Measurements from ENCODE around the gene SARS2. TPM values are rescaled to one million over a fixed set of nuclear protein-coding genes. Genes with fewer than 3 reads are reported as not detected.

Gene SARS2
- total RNA-seq, 4 donors from 2014 or later: 18.2 to 134 (median 38.4) TPM

DNA sequence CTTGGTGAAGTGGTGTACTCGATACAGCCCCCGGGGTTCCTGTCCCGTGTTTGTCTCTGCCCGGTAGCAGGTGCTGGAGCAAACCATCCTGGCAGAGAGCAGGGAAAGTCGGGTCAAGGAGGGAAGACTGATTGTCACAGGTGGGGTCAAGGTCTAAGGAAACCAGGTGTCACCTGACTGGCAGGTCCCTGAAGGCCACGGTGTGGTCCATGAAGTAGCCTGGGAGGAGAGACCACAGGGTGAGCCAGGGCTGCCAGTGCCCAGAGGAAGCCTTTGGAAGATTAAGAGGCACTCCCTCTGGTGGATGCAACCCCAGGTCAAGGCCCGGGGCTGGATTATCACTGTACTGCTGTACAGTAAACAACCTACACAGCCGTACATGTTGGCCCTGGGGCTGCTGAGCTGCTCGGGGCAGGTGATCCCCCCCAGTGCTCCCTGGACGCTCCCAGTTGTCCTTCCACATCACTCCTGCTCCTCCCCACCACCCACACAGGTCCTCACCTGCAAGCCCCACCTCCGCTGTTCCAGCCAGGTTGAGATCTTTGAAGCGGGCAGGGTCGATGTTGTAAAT, 12.6 kb downstream of the SARS2 start:
- Histone ChIP-seq H3K4me3 (no peak overlapping the region), H3K27me3 (no peaks in the 10 kb centered on the region), H3K9me3 (no peaks in the 10 kb centered on the region), H3K27ac (no peak overlapping the region), H3K36me3 (peaks cover 0 to 15% (median 0%) of the 10 kb centered on the region in 3 donors), H3K4me1 (no peaks in the 10 kb centered on the region)
- TF ChIP-seq, protein P1, sequence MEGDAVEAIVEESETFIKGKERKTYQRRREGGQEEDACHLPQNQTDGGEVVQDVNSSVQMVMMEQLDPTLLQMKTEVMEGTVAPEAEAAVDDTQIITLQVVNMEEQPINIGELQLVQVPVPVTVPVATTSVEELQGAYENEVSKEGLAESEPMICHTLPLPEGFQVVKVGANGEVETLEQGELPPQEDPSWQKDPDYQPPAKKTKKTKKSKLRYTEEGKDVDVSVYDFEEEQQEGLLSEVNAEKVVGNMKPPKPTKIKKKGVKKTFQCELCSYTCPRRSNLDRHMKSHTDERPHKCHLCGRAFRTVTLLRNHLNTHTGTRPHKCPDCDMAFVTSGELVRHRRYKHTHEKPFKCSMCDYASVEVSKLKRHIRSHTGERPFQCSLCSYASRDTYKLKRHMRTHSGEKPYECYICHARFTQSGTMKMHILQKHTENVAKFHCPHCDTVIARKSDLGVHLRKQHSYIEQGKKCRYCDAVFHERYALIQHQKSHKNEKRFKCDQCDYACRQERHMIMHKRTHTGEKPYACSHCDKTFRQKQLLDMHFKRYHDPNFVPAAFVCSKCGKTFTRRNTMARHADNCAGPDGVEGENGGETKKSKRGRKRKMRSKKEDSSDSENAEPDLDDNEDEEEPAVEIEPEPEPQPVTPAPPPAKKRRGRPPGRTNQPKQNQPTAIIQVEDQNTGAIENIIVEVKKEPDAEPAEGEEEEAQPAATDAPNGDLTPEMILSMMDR (IDR thresholded peaks at IDR 0.05): peak in 3 of 6 experiments; percentile 28 to 42 (median 40)
- no peak for TF ChIP-seq POLR2A (IDR thresholded peaks at IDR 0.05)
- DNase-seq: peak in 2 of 3 donors; percentile 53 to 67

DNA sequence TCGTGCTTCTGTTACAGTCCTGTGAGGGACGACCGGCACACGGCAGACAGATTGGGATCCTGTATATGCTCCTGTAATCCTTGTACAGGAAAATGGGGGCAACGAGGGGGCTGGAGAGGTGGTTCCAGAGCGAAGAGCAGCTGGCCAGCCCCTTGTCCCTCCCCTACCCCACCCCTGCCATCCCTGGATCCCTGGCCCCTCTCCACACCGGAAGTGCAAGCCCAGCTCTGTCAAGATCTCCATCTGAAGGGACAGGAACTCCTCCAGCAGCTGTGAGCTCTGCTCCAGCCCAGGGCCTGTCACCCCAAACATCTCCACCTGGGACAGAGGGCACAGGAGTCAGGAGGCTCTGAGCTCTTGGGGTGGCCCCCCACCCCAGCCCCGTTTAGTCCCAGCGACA, 13.0 kb downstream of the SARS2 start:
- H3K27ac ChIP-seq: no peak overlapping the region
- TF ChIP-seq, protein P1 (IDR thresholded peaks at IDR 0.05): no peak
- no peak for TF ChIP-seq POLR2A (IDR thresholded peaks at IDR 0.05)
- DNase-seq: peak in 1 of 3 donors; percentile 40
- H3K4me1 ChIP-seq: no peaks in the 10 kb centered on the region
- H3K27me3 ChIP-seq: no peaks in the 10 kb centered on the region
- H3K9me3 ChIP-seq: no peaks in the 10 kb centered on the region
- H3K4me3 ChIP-seq: no peak overlapping the region
- peaks cover 0 to 15% (median 0%) of the 10 kb centered on the region in 3 donors for H3K36me3 ChIP-seq

DNA sequence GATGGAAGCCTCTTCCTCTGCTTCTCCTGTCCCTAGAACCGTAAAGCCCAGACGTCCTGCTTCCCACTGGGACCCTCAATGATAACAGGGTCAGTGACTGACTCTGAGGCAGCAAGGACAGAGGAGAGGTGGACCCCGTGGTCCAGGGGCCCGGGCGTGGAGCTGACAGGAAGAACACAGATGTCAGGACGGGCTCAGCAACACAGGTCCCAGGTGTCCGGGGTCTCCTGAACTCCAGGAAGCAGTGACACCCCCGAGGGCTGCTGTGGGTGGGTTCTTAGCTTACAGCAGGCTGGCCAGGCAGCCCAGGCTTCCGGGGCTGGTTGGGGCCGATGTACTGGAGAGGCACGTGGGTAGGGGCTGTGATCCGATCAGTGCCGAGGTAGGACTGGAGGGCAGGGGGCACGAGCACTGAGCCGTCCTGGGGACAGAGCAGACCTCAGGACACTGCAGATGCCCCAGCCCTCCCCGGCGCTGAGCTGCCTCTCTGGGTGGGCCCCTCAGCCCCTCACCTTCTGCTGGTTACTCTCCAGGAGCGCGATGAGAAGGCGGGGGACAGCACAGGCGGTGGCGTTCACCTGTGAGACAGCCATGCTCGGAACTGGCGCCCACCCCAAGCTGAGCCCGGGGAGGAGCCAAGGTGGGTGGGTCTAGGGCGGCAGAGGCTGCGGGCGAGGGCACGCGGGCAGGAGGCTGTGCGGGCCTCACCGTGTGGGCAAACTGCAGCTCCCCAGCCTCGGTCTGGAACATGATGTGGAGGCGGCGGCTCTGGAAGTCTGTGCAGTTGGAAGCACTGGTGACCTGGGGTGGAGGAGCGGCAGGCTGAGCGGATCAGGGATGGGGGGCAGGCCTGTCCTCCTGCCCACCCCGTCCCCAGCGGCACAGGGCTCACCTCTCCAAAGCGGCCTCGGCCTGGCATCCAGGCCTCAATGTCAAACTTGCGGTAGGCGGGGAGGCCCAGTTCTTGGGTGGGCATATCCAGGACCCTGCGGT, 14.9 kb downstream of the SARS2 start:
- Histone ChIP-seq H3K4me1 (no peaks in the 10 kb centered on the region), H3K27ac (no peak overlapping the region), H3K27me3 (no peaks in the 10 kb centered on the region), H3K4me3 (no peak overlapping the region), H3K36me3 (no peaks in the 10 kb centered on the region), H3K9me3 (no peaks in the 10 kb centered on the region)
- no peak for TF ChIP-seq POLR2A (IDR thresholded peaks at IDR 0.05)
- TF ChIP-seq, protein P1 (IDR thresholded peaks at IDR 0.05): no peak
- peak in 1 of 3 donors; percentile 44 for DNase-seq

DNA sequence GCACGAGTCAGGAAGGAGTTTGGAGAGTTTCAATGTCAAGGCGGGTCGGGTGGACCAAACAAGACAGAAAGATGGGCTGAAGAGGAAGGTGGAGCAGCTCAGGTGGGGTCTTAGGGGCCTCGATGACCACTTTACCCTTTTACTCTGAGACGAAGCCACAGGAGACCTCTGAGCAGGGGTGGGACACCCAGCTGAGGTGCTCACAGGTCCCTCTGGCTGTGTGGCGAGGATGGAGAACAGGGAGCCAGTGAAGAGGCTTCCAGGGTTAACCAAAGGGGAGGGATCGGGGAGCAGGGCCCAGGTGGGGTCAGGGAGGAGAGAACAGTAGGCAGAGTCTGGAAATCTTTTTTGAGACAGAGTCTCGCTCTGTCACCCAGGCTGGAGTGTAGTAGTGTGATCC, 16.6 kb downstream of the SARS2 start:
- Histone ChIP-seq H3K27ac (no peak overlapping the region), H3K4me1 (no peaks in the 10 kb centered on the region), H3K36me3 (no peaks in the 10 kb centered on the region), H3K4me3 (no peak overlapping the region), H3K9me3 (no peaks in the 10 kb centered on the region), H3K27me3 (no peaks in the 10 kb centered on the region)
- no peak for TF ChIP-seq POLR2A (IDR thresholded peaks at IDR 0.05)
- TF ChIP-seq, protein P1 (IDR thresholded peaks at IDR 0.05): no peak
- no peak for DNase-seq

DNA sequence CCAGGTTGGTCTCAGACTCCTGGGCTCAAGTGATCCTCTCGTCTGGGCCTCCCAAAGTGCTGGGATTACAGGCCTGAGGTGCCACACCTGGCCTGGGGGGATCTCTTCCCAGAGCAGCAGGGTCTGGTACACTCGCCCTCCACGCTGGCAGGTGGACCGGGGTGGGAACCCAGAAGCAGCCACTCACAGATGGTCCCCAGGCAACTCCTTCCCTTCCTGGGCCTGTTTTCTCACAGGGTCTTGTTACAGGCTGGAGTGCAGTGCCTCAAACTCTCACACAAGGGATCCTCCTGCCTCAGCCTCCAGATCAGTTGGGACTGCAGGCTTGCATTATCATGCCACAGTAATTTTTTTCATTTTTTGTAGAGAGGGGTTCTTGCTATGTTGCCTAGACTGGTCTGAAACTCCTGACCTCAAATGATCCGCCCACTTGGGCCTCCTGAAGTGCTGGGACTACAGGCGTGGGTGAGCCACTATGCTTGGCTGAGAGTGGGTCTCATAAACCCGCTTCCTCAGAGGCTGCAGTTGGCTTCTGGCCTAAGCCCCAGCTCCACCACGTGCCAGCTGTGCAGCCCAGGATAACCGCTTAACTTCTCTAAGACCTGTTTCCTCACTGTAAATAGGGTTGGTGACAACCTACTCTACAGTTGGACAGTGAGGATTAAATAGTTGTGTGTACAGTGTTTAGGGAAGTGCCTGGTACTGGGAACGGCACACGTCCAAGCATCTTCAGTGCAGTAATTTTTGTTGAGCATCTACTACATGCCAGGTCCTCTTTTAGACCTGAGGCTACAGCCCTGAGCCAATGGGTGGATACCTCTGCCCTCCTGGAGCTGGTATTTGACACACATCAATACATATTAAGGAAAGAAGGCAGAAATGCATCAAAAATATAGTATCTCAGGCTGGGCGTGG, 17.7 kb downstream of the SARS2 start:
- Histone ChIP-seq H3K27me3 (no peaks in the 10 kb centered on the region), H3K36me3 (peaks cover 0 to 2% (median 0%) of the 10 kb centered on the region in 3 donors), H3K4me1 (no peaks in the 10 kb centered on the region), H3K4me3 (no peak overlapping the region), H3K27ac (no peak overlapping the region), H3K9me3 (no peaks in the 10 kb centered on the region)
- DNase-seq: no peak
- TF ChIP-seq, protein P1 (IDR thresholded peaks at IDR 0.05): no peak
- TF ChIP-seq POLR2A (IDR thresholded peaks at IDR 0.05): no peak

Measured in Peyer's patch (tissue), 4 donors.